HEK293 (cell line): Measurements from ENCODE around the gene CCDC9.

Experiments used
- CTCF ChIA-PET: fragments of 350-600 bp; formaldehyde crosslinking; extraction: SDS; loops from one replicate; lab custom pipeline; 2021; ENCODE audit warnings: antibody characterized with exemption; lab: Yijun Ruan, JAX
- POLR2A ChIA-PET: fragments of 300-600 bp; formaldehyde crosslinking; extraction: SDS; loops from one replicate; lab custom pipeline; 2020; ENCODE audit warnings: antibody characterized with exemption, inconsistent platforms; lab: Yijun Ruan, JAX
- H3K27ac ChIP-seq: fragments of 200-500 bp; sonication (Bioruptor generic); 2 replicates; pipeline ENCODE4 v1.5.1; 2014; ENCODE audit warnings: low read depth, low read length, control low read depth, inconsistent platforms; ENCODE audit errors: extremely low read depth
- H3K36me3 ChIP-seq, 2 experiments: fragments of 200-500 bp in 1 of 2; sonication (Bioruptor generic) in 1 of 2; 1 replicate in 1 of 2; 2 replicates in 1 of 2; pipeline ENCODE4 v1.5.1; 2014 to 2017; ENCODE audit warnings: inconsistent platforms in 2 of 2, low read length in 2 of 2; ENCODE audit not compliant: control insufficient read depth in 2 of 2, insufficient read depth in 1 of 2
- H3K4me1 ChIP-seq: fragments of 200-500 bp; sonication (Bioruptor generic); 2 replicates; pipeline ENCODE4 v1.5.1; 2014; ENCODE audit warnings: mild to moderate bottlenecking, low read length, inconsistent platforms; ENCODE audit not compliant: control insufficient read depth, insufficient read depth
- H3K4me3 ChIP-seq: 2 replicates; pipeline ENCODE4 v1.5.1; 2011; ENCODE audit warnings: low read depth, mild to moderate bottlenecking, control low read depth, low read length, moderate library complexity
- H3K9me3 ChIP-seq: fragments of 200-500 bp; sonication (Bioruptor generic); 2 replicates; pipeline ENCODE4 v1.5.1; 2014; ENCODE audit warnings: low read depth, low read length, inconsistent platforms; ENCODE audit not compliant: control insufficient read depth, insufficient read depth
- CTCF ChIP-seq: fragments of 450-650 bp; formaldehyde crosslinking; IDR thresholded peaks from 2 replicates; pipeline ENCODE4 v1.5.1; 2016; ENCODE audit warnings: missing biosample characterization, missing genetic modification characterization
- KLF10 ChIP-seq: fragments of 450-650 bp; IDR thresholded peaks from 2 replicates; pipeline ENCODE4 v1.5.1; 2018; ENCODE audit warnings: missing biosample characterization, mild to moderate bottlenecking, missing genetic modification characterization
- KLF7 ChIP-seq: fragments of 450-650 bp; formaldehyde crosslinking; IDR thresholded peaks from 2 replicates; pipeline ENCODE4 v1.5.1; 2016; ENCODE audit warnings: missing biosample characterization, missing genetic modification characterization, borderline replicate concordance
- PRDM1 ChIP-seq: fragments of 450-650 bp; formaldehyde crosslinking; IDR thresholded peaks from 2 replicates; pipeline ENCODE4; 2016; ENCODE audit warnings: missing biosample characterization, missing genetic modification characterization
- YY2 ChIP-seq: fragments of 450-650 bp; formaldehyde crosslinking; IDR thresholded peaks from 2 replicates; pipeline ENCODE4 v1.5.1; 2016; ENCODE audit warnings: missing biosample characterization, missing genetic modification characterization
- ZBTB21 ChIP-seq: fragments of 450-650 bp; formaldehyde crosslinking; IDR thresholded peaks from 2 replicates; pipeline ENCODE4 v1.5.1; 2017; ENCODE audit warnings: missing biosample characterization, missing genetic modification characterization
- ZBTB44 ChIP-seq: fragments of 450-650 bp; IDR thresholded peaks from 2 replicates; pipeline ENCODE4 v1.5.1; 2018; ENCODE audit warnings: missing biosample characterization, mild to moderate bottlenecking, missing genetic modification characterization
- ZBTB7A ChIP-seq: fragments of 450-650 bp; formaldehyde crosslinking; IDR thresholded peaks from 2 replicates; pipeline ENCODE4 v1.5.1; 2016; ENCODE audit warnings: low read depth, missing biosample characterization, missing genetic modification characterization
- ZEB2 ChIP-seq: fragments of 450-650 bp; formaldehyde crosslinking; IDR thresholded peaks from 2 replicates; pipeline ENCODE4 v1.5.1; 2016; ENCODE audit warnings: missing biosample characterization, missing genetic modification characterization
- ZFP69B ChIP-seq: fragments of 450-650 bp; formaldehyde crosslinking; IDR thresholded peaks from 2 replicates; pipeline ENCODE4 v1.5.1; 2016; ENCODE audit warnings: missing biosample characterization, missing genetic modification characterization
- ZNF114 ChIP-seq: fragments of 450-650 bp; formaldehyde crosslinking; IDR thresholded peaks from 2 replicates; pipeline ENCODE4 v1.5.0; 2017; ENCODE audit warnings: missing biosample characterization, missing genetic modification characterization
- ZNF138 ChIP-seq: fragments of 450-650 bp; formaldehyde crosslinking; IDR thresholded peaks from 2 replicates; pipeline ENCODE4 v1.5.1; 2016; ENCODE audit warnings: missing biosample characterization, missing genetic modification characterization, borderline replicate concordance
- ZNF184 ChIP-seq: fragments of 450-650 bp; IDR thresholded peaks from 2 replicates; pipeline ENCODE4 v1.5.1; 2018; ENCODE audit warnings: missing biosample characterization, mild to moderate bottlenecking, missing genetic modification characterization
- ZNF366 ChIP-seq: fragments of 450-650 bp; formaldehyde crosslinking; conservative IDR thresholded peaks from 2 replicates; pipeline ENCODE4 v1.5.1; 2016; ENCODE audit warnings: missing biosample characterization, missing genetic modification characterization
- ZNF521 ChIP-seq: fragments of 450-650 bp; formaldehyde crosslinking; IDR thresholded peaks from 2 replicates; pipeline ENCODE4 v1.5.1; 2017; ENCODE audit warnings: missing biosample characterization, mild to moderate bottlenecking, missing genetic modification characterization
- ZNF530 ChIP-seq: fragments of 450-650 bp; formaldehyde crosslinking; IDR thresholded peaks from 2 replicates; pipeline ENCODE4 v1.5.1; 2016; ENCODE audit warnings: low read depth, missing biosample characterization, missing genetic modification characterization
- ZNF561 ChIP-seq: fragments of 450-650 bp; IDR thresholded peaks from 2 replicates; pipeline ENCODE4 v1.5.1; 2018; ENCODE audit warnings: missing biosample characterization, missing genetic modification characterization, borderline replicate concordance
- ZNF585B ChIP-seq: fragments of 450-650 bp; formaldehyde crosslinking; IDR thresholded peaks from 2 replicates; pipeline ENCODE4 v1.5.1; 2016; ENCODE audit warnings: missing biosample characterization, missing genetic modification characterization
- ZNF600 ChIP-seq: fragments of 450-650 bp; formaldehyde crosslinking; IDR thresholded peaks from 2 replicates; pipeline ENCODE4 v1.5.1; 2016; ENCODE audit warnings: missing biosample characterization, missing genetic modification characterization
- TF ChIP-seq, protein P1 (sequence below): fragments of 450-650 bp; IDR thresholded peaks from 2 replicates; pipeline ENCODE4 v1.5.1; 2018; ENCODE audit warnings: missing biosample characterization, missing genetic modification characterization
- TF ChIP-seq, protein P2 (sequence below): fragments of 450-650 bp; formaldehyde crosslinking; IDR thresholded peaks from 2 replicates; pipeline ENCODE4 v1.5.1; 2016; ENCODE audit warnings: missing biosample characterization, missing genetic modification characterization, borderline replicate concordance
- TF ChIP-seq, protein P3 (sequence below): fragments of 450-650 bp; formaldehyde crosslinking; IDR thresholded peaks from 2 replicates; pipeline ENCODE4 v1.5.1; 2017; ENCODE audit warnings: missing biosample characterization, missing genetic modification characterization
- TF ChIP-seq, protein P4 (sequence below): fragments of 450-650 bp; formaldehyde crosslinking; IDR thresholded peaks from 2 replicates; pipeline ENCODE4 v1.5.1; 2016; ENCODE audit warnings: missing biosample characterization, missing genetic modification characterization, borderline replicate concordance
- TF ChIP-seq, protein P5 (sequence below): fragments of 450-650 bp; formaldehyde crosslinking; IDR thresholded peaks from 2 replicates; pipeline ENCODE4 v1.5.1; 2016; ENCODE audit warnings: missing biosample characterization, missing genetic modification characterization

The CCDC9 gene

GRCh38 chr19:47225746-47226425 lies 30.4 kb upstream of the CCDC9 start:
- CTCF ChIA-PET, result interaction anchor here (0.6 to 7.6 kb wide), 10 partner anchors 9 to 106 kb away, joined by 3 to 86 read pairs (median 4); no protein-coding TSS in a partner anchor
- H3K4me3 ChIP-seq, result peak overlapping the region; percentile 91
- H3K9me3 ChIP-seq, result no peaks in the 10 kb centered on the region
- POLR2A ChIA-PET, result interaction anchor here (0.5 to 6.8 kb wide), 30 partner anchors 8 to 1087 kb away, joined by 3 to 112 read pairs (median 5); partner anchors contain the start of genes CCDC9, DHX34, INAFM1 and NPAS1
- H3K4me1 ChIP-seq, result peaks cover 26% of the 10 kb centered on the region
- peak overlapping the region; percentile 92 for H3K27ac ChIP-seq
- H3K36me3 ChIP-seq, result peaks cover 14 to 23% of the 10 kb centered on the region in 2 experiments; a peak in 2 of 3 replicates
- TF ChIP-seq, protein P1, sequence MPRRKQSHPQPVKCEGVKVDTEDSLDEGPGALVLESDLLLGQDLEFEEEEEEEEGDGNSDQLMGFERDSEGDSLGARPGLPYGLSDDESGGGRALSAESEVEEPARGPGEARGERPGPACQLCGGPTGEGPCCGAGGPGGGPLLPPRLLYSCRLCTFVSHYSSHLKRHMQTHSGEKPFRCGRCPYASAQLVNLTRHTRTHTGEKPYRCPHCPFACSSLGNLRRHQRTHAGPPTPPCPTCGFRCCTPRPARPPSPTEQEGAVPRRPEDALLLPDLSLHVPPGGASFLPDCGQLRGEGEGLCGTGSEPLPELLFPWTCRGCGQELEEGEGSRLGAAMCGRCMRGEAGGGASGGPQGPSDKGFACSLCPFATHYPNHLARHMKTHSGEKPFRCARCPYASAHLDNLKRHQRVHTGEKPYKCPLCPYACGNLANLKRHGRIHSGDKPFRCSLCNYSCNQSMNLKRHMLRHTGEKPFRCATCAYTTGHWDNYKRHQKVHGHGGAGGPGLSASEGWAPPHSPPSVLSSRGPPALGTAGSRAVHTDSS, result no peak
- no peak for TF ChIP-seq ZEB2 (tag by site-specific recombination)
- TF ChIP-seq ZBTB7A (tag by site-specific recombination), result no peak
- peak; percentile 84; the same call in 1 of the 2 replicates for TF ChIP-seq KLF10 (tag by site-specific recombination)
- no peak for TF ChIP-seq PRDM1
- no peak for TF ChIP-seq ZNF521 (tag by site-specific recombination)
- TF ChIP-seq, protein P2, sequence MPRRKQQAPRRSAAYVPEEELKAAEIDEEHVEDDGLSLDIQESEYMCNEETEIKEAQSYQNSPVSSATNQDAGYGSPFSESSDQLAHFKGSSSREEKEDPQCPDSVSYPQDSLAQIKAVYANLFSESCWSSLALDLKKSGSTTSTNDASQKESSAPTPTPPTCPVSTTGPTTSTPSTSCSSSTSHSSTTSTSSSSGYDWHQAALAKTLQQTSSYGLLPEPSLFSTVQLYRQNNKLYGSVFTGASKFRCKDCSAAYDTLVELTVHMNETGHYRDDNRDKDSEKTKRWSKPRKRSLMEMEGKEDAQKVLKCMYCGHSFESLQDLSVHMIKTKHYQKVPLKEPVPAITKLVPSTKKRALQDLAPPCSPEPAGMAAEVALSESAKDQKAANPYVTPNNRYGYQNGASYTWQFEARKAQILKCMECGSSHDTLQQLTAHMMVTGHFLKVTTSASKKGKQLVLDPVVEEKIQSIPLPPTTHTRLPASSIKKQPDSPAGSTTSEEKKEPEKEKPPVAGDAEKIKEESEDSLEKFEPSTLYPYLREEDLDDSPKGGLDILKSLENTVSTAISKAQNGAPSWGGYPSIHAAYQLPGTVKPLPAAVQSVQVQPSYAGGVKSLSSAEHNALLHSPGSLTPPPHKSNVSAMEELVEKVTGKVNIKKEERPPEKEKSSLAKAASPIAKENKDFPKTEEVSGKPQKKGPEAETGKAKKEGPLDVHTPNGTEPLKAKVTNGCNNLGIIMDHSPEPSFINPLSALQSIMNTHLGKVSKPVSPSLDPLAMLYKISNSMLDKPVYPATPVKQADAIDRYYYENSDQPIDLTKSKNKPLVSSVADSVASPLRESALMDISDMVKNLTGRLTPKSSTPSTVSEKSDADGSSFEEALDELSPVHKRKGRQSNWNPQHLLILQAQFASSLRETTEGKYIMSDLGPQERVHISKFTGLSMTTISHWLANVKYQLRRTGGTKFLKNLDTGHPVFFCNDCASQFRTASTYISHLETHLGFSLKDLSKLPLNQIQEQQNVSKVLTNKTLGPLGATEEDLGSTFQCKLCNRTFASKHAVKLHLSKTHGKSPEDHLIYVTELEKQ, result no peak
- TF ChIP-seq ZNF114 (tag by site-specific recombination), result no peak
- TF ChIP-seq KLF7 (tag by site-specific recombination), result no peak
- TF ChIP-seq ZBTB21, result no peak
- TF ChIP-seq, protein P3, sequence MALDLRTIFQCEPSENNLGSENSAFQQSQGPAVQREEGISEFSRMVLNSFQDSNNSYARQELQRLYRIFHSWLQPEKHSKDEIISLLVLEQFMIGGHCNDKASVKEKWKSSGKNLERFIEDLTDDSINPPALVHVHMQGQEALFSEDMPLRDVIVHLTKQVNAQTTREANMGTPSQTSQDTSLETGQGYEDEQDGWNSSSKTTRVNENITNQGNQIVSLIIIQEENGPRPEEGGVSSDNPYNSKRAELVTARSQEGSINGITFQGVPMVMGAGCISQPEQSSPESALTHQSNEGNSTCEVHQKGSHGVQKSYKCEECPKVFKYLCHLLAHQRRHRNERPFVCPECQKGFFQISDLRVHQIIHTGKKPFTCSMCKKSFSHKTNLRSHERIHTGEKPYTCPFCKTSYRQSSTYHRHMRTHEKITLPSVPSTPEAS (tag by site-specific recombination), result no peak
- TF ChIP-seq ZNF184 (tag by site-specific recombination), result no peak
- TF ChIP-seq CTCF (tag by site-specific recombination), result no peak
- TF ChIP-seq ZNF561 (tag by site-specific recombination), result peak; percentile 82; the same call in 1 of the 2 replicates
- TF ChIP-seq ZNF530 (tag by site-specific recombination), result no peak
- no peak for TF ChIP-seq ZFP69B (tag by site-specific recombination)
- TF ChIP-seq, protein P4, sequence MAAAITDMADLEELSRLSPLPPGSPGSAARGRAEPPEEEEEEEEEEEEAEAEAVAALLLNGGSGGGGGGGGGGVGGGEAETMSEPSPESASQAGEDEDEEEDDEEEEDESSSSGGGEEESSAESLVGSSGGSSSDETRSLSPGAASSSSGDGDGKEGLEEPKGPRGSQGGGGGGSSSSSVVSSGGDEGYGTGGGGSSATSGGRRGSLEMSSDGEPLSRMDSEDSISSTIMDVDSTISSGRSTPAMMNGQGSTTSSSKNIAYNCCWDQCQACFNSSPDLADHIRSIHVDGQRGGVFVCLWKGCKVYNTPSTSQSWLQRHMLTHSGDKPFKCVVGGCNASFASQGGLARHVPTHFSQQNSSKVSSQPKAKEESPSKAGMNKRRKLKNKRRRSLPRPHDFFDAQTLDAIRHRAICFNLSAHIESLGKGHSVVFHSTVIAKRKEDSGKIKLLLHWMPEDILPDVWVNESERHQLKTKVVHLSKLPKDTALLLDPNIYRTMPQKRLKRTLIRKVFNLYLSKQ (tag by site-specific recombination), result no peak
- TF ChIP-seq ZNF600 (tag by site-specific recombination), result 0 out of 2 replicates have a peak, but pooled peaks have one; percentile 23
- TF ChIP-seq, protein P5, sequence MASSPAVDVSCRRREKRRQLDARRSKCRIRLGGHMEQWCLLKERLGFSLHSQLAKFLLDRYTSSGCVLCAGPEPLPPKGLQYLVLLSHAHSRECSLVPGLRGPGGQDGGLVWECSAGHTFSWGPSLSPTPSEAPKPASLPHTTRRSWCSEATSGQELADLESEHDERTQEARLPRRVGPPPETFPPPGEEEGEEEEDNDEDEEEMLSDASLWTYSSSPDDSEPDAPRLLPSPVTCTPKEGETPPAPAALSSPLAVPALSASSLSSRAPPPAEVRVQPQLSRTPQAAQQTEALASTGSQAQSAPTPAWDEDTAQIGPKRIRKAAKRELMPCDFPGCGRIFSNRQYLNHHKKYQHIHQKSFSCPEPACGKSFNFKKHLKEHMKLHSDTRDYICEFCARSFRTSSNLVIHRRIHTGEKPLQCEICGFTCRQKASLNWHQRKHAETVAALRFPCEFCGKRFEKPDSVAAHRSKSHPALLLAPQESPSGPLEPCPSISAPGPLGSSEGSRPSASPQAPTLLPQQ (tag by site-specific recombination), result no peak
- TF ChIP-seq YY2 (tag by site-specific recombination), result no peak
- TF ChIP-seq ZNF585B (tag by site-specific recombination), result no peak
- TF ChIP-seq ZNF138 (tag by site-specific recombination), result no peak
- no peak for TF ChIP-seq ZNF366 (tag by site-specific recombination)
- TF ChIP-seq ZBTB44, result peak; percentile 72; the same call in 1 of the 2 replicates
